ENCODE results near the gene CFAP97D1.
"Not testable (repeated sequence)": the region's sequence is repeated elsewhere in the genome, so short reads cannot be mapped to it uniquely, and the experiment has no call there.

The CFAP97D1 gene

DNA sequence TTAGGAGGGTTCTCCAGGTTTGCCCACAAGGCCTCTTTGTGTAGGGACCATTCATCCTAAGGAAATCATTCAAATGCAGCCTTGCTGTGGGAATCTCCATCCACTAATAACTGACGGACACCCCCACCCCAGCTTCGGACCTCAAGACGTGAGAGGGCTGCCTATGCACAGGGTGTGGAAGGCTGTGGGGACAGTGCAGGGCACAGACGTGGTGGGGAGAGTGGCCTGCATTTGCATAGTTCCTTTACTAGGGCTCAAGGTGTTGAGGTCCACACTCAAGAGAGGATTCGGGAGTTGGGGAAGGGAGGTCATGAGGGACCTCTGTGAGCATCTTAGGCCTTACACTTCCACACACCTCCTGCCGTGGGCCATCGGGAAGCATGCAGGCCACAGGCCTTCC lies 11.3 kb upstream of the CFAP97D1 start:
- DNase-seq: no peak

DNA sequence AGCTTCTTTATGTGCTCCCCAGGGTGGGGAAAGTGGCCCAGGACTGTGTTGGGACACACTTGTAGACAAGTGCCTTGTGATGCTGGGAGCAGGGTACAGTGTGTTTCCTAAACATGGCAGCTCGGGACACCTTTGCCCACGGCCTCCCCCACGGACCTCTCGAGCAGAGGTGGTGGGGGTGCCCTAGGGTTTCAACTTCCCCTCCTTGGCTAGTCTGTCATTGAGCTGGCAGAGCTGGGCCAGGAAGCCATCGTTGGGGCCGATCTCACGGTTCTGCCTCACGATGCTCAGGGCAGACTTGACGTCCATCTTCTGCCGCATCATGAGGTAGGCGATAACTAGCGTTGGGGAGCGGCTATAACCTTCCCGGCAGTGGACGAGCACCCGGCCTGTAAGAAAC lies 10.8 kb upstream of the CFAP97D1 start:
- no peak for DNase-seq

DNA sequence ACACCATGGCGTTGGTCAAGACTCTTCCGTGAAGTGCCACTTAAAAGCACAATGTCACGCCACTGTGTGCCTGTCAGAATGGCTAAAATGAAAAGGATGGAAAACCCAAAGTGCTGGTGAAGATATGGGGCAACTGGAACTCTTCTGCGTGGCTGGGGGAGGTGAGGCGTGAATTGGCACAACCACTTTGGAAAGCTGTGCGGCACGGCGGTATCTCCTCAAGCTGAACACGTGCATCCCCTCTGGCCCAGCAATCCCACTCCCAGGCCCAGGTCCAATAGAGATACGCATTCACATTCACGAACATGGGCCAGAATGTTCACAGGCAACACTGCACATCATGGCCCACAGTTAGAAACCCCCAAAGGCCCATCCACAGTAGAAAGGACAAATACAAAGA lies 10.4 kb upstream of the CFAP97D1 start:
- no peak for DNase-seq

DNA sequence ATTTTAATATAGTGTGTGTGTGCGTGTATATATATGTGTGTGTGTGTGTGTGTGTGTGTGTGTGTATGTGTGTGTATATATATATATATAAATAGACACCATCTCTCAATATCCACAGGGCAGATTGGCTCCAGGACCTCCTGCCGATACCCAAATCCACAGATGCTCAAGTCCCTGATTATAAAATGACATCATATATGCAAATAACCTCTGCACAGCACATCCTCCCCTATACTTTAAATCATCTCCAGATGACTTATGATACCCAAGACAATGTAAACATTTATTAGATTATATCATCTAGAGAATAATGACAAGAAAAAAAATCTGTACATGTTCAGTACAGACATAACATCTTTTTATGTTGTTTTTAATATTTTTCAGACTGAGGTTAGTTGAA lies 9.3 kb upstream of the CFAP97D1 start:
- no peak for DNase-seq

DNA sequence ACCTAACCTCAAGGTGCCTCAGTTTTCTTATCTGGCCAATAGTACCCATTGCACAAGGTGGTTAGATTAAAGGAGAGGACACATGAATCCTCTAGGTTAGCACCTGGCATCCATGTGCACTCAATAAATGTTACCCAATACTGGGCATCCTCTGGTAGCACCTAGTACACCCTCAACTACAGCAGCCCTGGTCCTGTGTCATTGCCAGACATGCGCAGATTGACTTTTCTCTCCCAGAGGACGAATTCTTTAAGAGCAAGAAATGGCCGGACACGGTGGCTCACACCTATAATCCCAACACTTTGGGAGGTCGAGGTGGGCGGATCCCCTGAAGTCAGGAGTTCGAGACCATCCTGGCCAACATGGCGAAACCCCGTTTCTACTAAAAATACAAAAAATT lies 8.8 kb upstream of the CFAP97D1 start:
- no peak for DNase-seq

DNA sequence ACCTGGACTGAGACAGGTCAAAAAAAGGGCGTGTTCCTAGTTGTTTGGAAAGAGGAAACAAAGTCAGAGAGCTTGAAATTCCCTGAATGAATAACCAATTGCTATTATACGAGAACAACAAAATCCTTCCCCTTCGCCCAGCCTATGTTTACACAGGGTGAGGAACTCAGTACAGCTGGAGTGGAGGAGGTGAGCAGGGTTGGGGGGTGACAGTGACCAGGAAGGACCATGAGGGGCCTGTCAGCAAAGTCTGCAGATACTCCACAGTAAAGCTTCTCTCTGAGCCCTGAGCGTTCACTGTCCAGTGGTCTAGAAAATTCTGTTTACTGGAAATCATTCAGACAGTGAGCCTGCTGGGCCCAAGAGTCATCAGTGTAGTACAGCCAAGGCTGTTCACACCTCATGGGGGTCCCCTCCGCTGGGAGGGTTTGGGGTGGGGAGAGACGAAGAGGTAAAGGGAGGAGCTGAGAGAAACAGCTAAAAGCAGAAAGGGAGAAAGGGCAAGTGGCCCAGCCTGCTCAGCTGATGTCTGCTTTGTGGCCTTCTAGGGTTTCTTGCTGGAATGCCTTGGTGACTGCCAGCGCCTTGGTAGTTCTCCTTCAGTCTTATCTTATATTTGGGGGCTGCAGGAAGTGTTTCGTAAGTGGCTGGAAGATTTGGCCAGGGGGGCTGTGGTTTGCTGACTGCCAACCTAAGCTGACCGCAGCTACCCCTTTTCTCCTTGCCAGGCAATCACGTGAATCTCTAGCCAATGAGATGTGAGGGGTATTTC lies 7.2 kb upstream of the CFAP97D1 start:
- no peak for DNase-seq

DNA sequence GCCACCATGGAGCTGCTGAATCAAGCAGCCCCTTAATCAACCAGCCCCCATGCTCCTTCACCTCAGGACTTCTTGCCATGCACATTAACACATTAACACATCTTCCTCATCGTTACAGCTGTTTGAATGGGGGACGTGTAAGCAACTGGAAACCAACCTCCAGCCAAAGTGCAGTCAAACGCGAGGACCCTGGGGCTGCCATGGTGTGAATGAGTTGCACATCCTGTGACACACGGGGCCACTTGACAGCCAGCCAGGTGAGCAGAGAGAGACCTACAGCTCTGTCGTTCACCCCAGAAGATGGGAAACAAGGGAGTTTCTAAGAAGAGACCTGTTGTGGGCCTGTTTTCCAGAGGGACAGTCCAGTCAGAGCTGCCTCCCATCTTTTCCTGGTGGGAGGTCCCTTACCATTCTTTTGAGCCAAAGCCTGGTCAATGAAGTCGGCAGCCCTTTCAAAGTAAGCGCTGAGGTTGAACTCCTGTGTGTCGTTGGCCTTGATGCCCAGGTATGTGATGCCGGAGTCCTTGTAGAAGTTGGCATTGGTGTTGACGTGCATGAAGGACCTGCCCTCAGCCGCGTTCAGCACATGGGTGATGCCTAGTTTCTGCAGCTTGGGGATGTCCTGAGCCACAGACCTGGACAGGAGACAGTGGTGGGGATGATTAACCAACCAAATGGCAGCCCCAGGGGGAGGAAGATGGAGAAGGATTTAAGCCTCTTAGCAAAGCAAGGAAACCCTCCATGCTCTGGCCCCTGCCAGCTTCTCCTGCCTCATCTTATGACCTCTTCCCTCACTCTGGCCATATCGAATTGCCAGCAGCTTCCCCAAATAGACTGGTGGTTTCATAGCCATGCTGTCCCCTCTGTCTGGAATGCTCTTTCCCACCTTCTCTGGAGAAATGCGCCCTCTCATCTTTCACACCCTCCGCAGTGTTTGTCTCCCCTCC lies 5.7 kb upstream of the CFAP97D1 start:
- DNase-seq: no peak

DNA sequence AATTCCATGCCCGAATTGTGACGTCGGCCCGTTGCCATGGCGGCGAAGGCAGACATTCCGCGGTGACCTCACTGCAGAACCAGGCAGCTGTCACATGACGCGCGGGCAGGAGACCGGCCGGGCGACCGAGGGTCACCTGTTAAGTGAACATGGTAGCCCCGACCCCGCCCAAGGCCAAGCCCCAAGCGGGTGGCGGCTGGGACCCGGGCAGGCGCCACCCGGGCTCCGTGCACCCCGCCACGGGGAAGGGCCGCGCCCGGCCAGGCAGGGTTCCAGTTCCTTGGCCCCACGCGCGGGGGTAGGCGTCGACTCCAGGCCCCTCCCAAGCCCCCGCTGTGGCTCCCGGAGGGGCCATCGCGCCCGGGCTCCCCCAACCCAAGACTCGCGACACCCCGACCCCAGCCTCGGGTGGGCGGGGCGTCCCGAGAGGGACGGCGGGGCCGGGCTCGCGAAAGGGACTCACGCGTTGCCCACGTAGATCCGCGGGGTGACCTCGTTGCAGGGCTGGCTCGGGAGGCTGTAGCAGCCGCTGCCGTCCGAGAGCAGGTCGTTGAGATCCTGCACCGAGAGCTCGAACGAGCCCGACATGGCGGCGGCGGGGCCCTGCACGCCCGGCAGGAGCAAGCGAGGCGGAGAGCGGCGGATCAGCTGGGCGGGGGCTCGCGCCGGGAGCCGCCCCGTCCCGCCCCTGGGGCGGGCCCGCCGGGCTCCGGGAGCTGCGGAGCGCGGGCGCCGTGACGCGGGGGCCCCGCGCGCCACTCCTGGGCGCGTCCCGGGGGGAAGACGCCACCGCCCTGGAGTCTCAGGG lies 1.7 kb upstream of the CFAP97D1 start, which contains the start of gene DUSP3:
Gene DUSP3 (minus strand): TSS at position 641 of the 808 bp plus-strand sequence. CDS start 53 bp downstream, at position 588.
- peak; percentile 93 for DNase-seq

DNA sequence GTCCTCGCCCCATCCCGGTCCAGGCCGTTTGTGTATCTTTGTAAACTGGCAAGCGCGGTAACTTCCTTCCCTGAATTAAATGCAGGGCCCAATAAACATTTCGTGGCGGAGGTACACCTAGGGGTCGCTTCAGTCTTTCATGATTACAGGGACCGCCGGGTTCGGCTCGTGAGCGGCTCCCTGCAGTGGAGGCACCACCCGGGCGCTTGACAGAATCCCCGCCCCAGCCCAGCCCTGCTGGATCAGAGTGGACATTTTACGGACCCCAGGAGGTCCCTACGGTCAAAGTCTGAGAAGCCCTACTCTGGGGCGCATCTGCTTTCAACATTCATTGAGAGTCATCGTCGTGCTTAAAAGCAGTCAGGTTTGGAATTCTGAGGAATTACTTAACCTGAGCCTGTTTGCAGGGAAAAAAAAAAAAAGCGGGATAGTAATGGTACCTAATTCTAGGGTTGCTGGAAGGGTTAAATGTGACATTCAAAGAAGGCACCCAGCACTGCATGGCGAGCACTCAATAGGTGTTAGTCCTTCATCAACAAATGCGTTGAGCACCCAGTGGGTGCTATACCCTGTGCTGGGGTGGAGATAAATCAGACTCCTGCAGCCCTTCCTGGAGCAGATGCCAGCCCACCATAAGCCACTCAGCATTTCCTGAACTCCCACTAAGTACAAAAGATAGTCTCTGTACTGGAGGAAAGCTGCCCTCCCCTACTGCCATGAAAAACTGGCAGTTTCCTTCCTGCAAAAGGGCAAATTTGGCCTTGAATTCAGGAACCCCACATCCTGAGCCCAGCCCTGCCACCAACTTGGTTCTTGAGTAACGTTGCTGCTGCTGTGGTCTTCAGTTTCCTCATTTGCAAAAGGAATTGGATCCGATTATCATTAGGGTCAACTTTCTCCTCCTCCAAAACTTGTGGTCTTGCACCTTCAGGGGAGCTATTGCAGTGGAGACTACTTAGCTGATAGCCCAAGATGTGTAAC lies 800 bp upstream of the CFAP97D1 start:
- DNase-seq: peak; percentile 42

DNA sequence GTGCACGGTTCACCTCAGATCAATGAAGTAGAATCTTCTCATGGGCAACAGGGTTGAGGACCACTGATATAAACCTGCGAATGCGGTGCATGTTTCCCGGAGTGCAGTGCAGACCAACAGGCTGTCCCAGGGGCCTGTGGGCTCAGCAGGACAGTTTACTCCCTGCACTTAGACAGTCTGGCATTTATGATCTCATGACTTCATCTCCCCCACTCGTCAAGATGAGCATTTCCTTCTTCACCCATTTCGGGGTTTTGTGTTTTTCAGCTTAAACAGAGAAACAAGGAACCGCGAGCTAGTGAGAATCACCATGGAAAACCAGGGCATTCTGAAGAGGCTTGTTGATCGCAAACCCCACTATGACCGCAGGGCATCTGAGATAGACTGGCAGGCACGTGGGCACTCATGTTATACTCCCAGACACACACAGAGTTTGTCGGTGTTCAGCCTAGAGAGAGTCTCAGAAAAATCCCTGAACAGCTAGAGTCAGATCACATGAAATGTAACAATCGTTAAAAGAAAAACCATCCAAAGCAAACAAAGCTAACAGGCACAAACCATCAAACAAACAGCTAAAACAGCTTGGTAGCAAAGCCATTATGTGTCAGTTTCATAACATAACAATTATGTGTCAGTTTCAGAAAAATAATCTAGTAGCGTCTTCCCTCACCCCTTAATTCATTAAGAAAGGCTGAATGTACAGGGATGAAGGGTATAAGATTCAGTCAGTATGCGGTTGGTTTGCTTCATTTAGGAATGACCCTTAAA lies 2.9 kb downstream of the CFAP97D1 start:
- DNase-seq: no peak

DNA sequence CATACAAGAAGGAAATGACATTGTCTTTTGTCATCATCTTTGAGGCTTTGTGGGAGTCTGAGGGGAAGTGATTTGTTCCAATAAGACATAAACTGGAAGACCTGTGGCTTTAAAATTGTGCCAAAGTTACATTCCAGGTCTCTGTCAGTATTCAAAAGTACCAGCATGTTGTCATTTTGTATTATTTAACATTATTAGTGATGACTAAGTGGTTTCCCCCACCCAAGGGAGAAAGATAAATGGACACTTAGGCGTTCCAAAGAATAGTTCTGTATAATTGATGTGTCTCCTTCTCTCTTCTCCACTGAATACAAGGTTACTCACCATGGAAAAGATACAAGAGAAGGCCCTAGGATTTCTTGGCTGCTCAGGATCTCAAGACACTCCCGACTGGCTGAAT lies 3.8 kb downstream of the CFAP97D1 start:
- DNase-seq: peak; percentile 71

DNA sequence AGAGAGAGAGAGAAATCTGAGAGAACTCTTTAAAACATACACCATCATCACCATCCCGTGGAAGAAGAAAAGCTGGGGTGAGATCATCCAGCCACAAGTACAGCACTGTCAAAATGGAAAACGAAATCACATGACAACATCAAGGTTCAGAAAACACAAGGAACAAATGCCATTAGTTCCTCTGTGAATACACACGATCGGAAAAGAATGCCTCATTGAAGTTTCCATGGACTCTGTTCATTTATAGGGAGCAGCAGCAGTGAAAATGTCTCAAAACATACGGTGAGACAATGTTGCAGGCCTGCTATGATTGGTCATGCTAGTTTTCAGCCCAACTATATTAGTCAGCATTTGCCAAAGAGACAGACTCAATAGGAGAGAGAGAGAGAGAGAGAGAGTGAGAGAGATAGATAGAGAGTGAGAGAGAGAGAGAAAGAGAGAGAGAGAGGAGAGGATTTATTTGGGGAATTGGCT lies 4.4 kb downstream of the CFAP97D1 start:
- DNase-seq: peak; percentile 63

DNA sequence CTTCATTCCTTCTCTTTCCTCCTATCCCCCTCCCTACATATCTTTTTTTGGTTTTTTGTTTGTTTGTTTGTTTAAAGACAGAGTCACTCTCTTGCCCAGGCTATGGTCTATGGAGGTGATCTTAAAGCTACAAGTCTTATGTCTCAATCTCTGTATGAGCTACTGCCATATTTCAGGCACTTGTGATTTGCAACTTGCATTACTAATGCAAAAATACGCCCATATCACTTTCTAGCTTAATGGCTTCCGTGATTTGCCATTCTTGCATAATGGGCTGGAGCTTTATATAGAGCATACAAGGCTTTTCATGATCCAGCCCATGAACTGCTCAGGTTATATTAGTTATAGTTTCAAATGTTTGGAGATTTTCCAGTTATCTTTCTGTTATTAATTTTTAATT lies 7.5 kb downstream of the CFAP97D1 start:
- DNase-seq: no peak

DNA sequence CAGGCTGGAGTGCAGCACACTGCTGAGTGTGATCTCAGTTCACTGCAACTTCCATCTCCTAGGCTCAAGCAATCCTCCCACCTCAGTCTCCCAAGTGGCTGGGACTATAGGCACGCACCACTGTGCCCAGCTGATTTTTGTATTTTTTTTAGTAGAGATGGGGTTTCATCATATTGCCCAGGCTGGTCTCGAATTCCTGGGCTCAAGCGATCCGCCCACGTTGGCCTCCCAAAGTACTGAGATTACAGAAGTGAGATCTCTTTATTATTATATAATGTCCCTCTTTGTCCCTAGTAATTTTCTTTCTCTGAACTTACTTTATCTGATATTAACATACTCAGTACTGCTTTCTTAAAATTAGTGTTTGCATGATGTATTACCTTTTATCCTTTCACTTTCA lies 8.3 kb downstream of the CFAP97D1 start:
- DNase-seq: no peak

DNA sequence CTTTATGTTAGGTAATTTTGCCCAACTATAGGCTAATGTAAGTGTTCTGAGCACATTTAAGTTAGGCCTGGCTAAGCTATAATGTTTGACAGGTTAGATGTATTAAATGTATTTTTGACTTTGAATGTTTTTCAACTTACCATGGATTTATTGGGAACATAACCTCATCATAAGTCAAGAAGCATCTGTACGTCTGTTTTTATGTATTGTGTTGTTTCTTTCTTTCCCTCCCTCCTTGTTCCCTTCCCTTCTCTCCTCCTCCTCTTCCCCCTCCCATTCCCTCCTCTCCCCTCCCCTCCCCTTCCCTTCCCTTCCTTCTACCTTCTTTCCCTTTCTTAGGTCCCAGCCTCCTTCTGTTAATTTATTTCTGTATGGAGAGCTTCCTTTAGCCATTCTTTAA lies 9.2 kb downstream of the CFAP97D1 start:
- DNase-seq: no peak

DNA sequence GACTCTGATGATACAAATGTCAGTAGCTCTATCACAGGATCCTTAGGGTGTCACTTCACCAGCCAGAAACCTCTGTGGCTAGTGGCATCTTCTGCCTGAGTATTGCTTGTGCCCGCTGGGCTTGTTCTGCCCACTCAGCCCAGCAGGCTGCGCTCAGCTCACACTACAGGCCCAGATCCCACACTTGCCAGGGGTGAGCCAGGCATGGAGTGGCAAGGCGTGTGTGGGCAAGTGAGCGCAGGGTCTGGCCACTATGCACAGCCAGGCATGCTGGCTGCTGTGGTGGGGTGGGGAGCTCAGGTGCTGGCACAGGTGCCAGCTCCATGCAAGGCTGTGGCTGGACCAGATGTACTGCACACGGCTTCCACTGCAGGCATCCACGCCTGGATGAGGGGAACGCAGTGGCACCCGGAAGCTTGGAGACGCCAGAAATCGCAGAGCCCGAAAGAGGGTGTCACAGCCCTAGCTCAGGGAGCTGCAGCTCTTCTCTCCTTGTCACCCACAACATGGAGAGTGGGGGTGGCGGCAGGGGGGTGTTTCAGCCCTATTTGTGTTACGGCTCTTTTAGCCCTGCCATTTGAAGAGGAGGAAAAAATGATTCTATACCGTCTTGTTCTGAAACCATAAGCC lies 10.2 kb downstream of the CFAP97D1 start:
- no peak for DNase-seq

DNA sequence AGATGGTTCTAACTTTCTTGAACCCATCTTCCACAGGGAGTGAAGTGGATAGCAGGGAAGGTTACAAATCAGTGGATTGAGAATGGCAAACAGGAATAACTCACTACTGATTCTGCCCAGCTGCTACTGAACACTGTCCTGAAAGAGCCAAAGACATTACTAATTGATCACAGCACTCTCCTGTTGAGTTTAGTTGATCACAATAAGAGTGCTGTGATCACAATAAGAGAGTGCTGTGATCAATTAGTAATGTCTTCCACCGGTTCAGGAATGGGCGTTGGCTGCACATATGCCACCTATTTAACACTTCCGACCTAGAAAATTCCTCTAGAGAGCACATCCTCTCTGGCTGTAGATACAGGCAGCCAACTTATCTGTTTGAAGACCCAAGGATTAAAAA lies 11.4 kb downstream of the CFAP97D1 start:
- DNase-seq: peak; percentile 53

DNA sequence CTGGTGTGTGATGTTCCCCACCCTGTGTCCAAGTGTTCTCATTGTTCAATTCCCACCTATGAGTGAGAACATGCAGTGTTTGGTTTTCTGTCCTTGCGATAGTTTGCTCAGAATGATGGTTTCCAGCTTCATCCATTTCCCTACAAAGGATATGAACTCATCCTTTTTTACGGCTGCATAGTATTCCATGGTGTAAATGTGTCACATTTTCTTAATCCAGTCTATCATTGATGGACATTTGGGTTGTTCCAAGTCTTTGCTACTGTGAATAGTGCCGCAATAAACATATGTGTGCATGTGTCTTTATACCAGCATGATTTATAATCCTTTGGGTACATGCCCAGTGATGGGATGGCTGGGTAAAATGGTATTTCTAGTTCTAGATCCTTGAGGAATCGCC lies 12.4 kb downstream of the CFAP97D1 start:
- not testable (repeated sequence) for DNase-seq

DNA sequence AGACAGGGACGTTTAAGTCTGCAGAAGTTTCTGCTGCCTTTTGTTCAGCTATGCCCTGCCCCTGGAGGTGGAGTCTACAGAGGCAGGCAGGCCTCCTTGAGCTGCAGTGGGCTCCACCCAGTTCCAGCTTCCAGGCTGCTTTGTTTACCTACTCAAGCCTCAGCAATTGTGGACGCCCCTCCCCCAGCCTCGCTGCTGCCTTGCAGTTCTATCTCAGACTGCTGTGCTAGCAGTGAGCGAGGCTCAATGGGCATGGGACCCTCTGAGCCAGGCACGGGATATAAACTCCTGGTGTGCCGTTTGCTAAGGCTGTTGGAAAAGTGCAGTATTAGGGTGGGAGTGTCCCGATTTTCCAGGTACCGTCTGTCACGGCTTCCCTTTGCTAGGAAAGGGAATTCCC lies 17.8 kb downstream of the CFAP97D1 start:
- not testable (repeated sequence) for DNase-seq

DNA sequence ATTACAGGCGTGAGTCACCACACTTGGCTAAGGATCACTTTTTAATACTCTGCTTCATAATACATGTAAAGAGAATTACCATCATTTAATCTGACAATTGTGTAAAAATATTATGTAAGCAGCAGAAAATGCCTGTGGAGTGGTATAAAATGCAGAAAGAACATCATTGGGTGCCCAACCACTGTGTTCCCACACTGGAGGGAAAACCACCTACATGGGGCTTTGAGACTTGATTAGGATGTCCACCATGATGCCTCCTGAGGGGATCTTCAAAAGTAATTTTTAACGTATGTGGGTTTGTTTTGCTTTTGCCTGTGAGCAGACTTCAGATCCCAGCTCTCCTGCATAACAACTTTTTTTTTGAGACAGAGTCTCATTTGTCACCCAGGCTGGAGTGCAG lies 18.8 kb downstream of the CFAP97D1 start:
- DNase-seq: no peak

Measured in EL (cell line).